Jurkat, Clone E6-1 (cell line): ENCODE results near the gene SLC27A1.
"Not testable (repeated sequence)": the region's sequence is repeated elsewhere in the genome, so short reads cannot be mapped to it uniquely, and the experiment has no call there.

Source experiments
- DNase-seq: peaks from one replicate; pipeline ENCODE4 v3.0.0-alpha.2; 2011; ENCODE audit warnings: low read depth, low spot score
- H3K4me3 ChIP-seq: 2 replicates; pipeline ENCODE4 v1.5.1; 2011; ENCODE audit warnings: mild to moderate bottlenecking, low read length, control low read depth, moderate library complexity

The SLC27A1 gene

DNA sequence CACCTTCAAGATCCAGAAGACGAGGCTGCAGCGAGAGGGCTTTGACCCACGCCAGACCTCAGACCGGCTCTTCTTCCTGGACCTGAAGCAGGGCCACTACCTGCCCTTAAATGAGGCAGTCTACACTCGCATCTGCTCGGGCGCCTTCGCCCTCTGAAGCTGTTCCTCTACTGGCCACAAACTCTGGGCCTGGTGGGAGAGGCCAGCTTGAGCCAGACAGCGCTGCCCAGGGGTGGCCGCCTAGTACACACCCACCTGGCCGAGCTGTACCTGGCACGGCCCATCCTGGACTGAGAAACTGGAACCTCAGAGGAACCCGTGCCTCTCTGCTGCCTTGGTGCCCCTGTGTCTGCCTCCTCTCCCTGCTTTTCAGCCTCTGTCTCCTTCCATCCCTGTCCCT lies 34.1 kb downstream of the SLC27A1 start:
- DNase-seq, result no peak
- no peak overlapping the region for H3K4me3 ChIP-seq

DNA sequence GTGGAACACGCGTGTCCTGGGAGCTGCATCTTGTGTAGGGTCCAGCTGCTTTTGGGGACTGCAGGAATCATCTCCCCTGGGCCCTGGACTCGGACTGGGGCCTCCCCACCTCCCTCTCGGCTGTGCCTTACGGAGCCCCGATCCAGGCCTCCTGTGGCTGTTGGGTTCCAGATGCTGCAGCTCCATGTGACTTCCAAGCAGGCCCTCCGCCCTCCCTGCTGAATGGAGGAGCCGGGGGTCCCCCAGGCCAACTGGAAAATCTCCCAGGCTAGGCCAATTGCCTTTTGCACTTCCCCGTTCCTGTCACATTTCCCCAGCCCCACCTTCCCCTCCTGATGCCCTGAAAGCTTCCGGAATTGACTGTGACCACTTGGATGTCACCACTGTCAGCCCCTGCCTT lies 34.9 kb downstream of the SLC27A1 start:
- no peak for DNase-seq
- H3K4me3 ChIP-seq, result no peak overlapping the region

DNA sequence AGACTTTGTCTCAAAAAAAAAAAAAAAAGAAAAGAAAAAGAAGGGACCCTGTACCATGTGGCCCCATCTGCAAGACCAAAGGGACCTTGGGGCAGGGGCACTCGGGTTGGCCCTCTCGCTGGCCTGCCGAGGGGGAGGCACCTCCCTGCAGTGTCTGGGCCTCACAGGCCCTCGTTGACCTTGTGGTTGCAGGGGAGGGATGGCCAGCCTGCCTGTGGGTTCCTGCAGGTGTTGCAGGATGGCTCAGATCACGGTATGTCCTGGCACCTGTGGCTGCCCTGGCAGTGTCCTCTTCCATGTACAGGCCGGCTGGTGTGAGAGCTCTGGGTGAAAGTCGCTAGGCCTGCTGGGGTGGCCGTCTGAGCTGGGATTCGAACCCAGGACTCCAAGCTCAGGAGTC lies 36.4 kb downstream of the SLC27A1 start:
- no peak overlapping the region for H3K4me3 ChIP-seq

DNA sequence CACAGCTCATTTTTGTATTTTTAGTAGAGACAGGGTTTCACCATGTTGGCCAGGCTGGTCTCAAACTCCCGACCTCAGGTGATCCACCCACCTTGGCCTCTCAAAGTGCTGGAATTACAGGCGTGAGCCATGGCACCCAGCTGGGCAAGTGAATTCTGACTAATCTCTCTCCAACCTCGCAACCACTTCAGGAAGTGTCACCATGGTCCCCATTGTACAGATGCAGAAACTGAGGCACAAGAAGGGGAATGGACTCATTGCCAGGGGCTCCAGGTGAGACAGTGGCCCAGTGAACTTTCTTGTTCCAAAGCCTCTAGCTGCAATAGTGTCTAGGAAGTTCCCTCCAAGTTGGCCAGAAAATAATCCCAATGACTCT lies 38.2 kb downstream of the SLC27A1 start:
- not testable (repeated sequence) for DNase-seq, H3K4me3 ChIP-seq

More for the DNA sequence above, 36.4 kb downstream of the SLC27A1 start:
- no peak for DNase-seq

DNA sequence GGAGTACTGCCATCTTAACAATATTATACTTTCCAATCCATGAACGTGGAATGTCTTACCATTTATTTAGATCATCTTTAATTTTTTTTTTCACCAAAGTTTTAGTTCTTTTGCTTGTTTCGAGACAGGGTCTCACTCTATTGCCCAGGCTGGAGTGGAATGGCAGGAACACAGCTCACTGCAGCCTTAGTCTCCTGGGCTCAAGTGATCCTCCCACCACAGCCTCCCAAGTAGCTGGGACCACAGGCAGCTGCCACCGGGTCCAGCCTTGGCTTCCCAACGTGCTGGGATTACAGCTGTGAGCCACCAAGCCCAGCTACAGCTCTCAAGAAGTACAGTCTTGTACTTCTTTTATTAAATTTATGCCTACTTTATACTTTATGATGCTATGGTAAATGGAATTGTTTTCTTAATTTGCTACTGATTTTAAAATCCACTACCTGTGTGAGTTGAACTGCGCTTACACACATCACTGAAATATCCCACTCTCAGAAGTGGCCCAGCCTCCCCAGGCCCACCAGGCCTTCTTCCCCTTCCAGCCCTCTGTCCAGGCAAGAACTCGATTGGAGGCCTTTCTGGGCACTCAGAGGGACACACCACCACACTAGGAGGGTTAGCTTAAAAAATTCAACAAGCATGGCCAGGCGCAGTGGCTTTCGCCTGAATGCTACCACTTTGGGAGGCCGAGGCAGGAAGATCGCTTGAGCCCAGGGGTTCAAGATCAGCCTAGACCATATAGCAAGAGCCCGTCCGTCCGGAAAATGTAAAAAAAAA lies 40.1 kb downstream of the SLC27A1 start:
- DNase-seq, result no peak
- peak overlapping the region; percentile 70 for H3K4me3 ChIP-seq

DNA sequence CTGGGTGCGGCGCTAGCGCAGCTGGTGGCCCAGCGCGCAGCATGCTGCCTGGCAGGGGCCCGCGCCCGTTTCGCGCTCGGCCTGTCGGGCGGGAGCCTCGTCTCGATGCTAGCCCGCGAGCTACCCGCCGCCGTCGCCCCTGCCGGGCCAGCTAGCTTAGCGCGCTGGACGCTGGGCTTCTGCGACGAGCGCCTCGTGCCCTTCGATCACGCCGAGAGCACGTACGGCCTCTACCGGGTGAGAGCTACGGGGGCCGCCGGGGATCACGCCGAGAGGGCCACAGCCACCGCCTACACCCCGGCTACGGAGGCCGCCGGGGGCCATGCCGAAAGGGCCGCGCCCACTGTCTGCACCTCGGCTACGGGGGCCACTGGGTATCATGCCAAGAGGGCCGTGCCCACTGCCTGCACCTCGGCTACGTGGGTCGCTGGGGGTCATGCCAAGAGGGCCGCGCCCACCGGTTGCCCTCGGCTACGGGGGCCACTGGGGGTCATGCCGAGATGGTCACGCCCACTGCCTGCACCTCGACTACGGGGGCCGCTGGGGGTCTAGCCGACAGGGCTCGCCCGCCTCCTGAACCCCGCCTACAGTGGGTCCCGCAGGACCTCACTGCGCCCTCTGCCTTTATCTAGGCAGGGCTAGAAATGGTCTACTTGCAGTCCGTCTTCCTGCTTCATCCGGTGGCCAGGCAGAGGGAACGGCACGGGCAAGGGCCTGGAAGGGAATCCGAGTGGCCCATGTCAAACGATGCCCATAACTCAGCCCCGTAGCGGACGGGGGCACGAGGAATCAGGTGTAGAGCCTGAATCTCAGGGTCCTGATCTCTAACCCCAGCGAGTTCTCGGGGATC lies 41.6 kb downstream of the SLC27A1 start:
- H3K4me3 ChIP-seq, result peak overlapping the region; percentile 70
- DNase-seq, result peak; percentile 91

DNA sequence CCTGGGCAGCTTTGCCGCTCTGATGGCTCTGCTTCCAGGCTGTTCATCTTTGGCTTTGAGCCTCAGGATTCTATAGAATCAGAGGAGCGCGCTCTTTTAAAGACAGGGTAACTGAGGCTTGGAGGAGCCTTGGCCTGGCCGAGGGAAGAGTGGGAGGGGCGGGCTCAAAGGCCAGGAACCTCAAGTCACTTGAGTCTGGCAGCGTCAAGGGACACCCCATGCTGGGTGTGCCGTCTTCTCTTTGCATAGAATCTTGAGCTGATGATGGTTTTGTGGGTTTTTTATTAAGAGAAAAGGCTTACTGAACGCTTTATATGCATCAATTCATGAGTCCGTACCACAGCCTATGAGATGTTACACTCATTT lies 42.2 kb downstream of the SLC27A1 start:
- DNase-seq, result no peak
- peak overlapping the region; percentile 70 for H3K4me3 ChIP-seq

DNA sequence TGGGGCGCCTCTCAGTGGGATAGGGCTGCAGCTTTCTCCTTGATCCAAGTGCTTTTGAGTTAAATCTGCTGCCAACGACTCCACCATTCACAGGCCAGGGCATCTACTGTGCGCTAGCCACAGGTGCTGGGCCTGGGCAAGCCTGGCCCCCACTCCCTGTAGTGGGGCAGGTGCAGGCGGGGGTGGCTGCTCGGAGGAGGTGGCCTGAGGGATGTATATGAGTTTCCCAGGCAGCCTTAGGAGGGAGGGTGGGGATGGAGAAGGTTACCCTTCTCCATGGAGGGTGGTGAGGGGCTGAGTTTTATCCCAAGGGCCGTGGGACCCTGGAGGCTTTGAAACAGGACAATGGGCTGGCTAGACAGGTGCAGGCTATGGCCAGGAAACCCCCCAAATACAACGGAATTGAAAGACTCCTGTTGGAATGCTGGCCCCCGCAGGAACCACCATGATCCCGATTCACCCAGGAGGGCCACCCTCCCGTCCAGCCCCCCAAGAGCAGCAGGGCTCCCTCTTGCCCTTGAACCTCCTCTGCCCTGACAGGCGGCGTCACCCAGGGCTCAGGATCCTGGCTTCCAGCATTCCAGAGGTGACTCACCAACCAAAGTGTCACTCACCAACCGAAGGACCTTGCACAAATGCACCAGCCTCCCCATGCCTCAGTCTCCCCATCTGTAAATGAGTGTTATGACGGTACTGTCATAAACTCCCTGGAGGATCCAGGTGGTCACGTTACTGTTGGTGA lies 45.3 kb downstream of the SLC27A1 start:
- H3K4me3 ChIP-seq, result no peak overlapping the region
- no peak for DNase-seq

DNA sequence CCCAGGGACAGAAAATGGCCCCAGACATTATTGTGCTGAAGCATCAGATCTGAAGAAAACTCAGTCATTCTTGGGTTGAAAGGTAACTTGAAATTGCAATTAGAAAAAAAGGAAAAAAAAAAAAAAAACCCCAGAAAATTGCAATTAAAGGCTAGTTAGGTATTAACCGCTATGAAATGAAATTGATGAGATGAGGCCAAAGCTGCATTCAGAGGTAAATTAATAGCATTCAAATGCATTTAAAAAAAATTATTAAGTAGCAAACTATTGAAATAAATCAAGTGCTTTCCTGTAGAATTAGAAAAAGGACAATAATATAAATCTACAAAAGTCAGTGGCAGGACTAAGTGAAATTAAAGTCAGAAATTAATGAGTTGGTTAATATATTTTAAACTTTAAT lies 47.6 kb downstream of the SLC27A1 start:
- H3K4me3 ChIP-seq, result no peak overlapping the region
- DNase-seq, result no peak

DNA sequence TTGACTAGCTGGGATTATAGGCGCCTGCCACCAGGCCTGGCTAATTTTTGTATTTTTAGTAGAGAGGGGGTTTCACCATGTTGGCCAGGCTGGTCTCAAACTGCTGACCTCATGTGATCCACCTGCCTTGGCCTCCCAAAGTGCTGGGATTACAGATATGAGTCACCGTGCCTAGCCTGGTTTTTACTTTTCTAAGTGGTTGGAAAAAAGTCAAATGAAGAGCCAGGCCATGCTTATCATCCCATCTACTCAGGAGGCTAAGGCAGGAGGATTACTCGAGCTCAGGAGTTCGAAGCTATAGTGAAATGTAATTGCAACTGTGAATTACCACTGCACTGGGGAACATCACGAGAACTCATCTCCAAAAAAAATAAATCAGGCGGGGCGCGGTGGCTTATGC lies 48.3 kb downstream of the SLC27A1 start:
- not testable (repeated sequence) for H3K4me3 ChIP-seq, DNase-seq

DNA sequence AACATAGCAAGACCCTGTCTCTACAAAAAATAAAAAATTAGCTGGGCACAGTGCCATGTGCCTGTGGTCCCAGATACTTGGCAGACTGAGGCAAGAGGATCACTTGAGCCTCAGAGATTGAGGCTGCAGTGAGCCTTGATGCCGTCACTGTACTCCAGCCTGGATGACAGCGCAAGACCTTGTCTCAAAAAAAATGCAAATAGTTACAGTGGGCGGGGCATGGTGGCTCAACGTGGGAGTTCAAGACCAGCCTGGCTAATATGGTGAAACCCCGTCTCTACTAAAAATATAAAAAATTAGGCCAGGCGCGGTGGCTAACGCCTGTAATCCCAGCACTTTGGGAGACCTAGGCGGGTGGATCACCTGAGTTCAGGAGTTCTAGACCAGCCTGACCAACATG lies 49.6 kb downstream of the SLC27A1 start:
- no peak for DNase-seq
- no peak overlapping the region for H3K4me3 ChIP-seq

DNA sequence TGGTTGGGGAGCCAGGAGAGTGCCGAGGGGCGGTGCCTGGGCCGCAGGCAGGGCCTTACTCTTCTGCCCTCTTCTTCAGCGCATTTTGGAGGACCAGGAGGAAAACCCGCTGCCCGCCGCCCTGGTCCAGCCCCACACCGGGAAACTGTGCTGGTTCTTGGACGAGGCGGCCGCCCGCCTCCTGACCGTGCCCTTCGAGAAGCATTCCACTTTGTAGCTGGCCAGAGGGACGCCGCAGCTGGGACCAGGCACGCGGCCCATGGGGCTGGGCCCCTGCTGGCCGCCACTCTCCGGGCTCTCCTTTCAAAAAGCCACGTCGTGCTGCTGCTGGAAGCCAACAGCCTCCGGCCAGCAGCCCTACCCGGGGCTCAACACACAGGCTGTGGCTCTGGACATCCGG lies 50.5 kb downstream of the SLC27A1 start:
- DNase-seq, result no peak
- H3K4me3 ChIP-seq, result no peak overlapping the region

DNA sequence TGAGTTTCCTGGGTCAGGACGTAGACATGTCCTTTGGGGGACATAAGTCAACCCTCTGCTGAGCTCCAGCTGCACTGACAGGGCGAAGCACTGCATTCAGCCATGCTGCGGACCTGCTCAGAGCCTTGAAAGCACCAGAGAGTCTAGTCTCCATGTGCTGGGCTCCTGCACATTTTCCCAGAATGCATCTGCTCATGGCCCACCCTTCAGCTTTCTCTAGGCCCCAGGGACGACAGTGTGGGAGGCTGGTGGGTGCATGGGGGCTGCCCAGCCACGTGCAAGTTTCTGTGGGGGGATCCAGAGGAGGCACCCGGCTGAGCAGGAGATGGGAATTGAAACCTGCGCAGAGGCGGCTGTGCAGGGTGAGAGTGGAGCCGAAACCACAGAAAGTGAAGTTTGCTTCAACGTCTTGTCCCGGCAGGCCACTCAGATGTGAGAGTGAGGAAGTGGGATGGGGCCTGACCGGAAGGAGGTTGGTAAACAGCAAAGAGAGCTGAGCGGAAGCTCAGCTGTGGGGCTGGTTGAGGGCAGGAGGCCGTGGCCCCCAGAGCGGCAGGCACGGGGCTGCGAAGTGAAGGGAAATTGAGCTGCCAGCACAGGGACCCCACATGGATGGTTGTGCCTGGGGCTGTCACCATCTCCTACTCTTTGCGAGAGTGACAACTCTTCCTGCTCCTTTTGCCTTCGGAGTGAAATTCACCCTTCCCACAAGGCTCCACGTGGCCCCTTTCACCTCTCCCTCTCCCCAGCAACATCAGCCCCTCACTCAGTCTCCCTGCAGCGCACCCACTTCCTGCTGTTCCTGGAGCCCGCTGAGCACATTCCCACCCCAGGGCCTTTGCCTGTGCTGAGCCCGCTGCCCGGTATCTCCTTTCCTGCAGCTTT lies 52.9 kb downstream of the SLC27A1 start:
- peak; percentile 91 for DNase-seq
- H3K4me3 ChIP-seq, result peak overlapping the region; percentile 47

DNA sequence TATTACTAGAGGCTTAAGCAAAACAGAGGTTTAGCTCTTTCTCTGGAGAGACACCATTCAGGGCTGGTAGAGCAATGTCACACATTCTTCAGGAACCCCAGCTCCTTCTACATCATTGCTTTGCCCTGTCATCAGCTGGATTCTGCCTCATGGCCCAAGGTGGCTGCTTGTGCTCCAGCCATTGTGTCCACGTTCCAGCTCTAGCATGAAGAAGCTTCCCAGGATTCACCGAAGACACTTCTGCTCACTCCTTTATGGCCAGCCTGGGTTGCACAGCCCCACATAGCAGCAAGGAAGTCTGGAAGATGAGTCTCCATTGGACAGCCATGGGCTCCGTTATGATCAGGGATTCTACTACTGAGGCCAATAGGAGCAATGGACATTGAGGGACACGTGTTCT lies 54.3 kb downstream of the SLC27A1 start:
- no peak for DNase-seq
- no peak overlapping the region for H3K4me3 ChIP-seq

DNA sequence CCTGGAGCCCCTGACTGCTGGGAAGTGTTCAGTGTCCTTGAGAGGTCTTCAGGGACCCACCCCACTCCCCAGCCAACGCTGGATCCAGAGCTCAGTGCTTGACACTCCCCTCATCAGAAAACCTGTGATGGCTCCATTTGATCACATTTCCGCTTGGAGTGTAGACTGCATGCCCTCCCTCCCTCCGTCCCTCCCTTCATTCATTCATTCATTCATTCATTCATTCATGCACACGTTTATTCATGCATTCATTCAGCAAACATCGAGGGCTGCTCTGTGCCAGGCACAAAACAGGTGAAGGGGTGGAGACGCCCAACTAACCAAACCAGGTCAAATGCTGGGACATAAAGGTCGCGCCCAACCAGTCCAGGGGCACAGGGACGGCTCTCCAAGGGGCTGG lies 54.8 kb downstream of the SLC27A1 start:
- H3K4me3 ChIP-seq, result no peak overlapping the region
- no peak for DNase-seq

DNA sequence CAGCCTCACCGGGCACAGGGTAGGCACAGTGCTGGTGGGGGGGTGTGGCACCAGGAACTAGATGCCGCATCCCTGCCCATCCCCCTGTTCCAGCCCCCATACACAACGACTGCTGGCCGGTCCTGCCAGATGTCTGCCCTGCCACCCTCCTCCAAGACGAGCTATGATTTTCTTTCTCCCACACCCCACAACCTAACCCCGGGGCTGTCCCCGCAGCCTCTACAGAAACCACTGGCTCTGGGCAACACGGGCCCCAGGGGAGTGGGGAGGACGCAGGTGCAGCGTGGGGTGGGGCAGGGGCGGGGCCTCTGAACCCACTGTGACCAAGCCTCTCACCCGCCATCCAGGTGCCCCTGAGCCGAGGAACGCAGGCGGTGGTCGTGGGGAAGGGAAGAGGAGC lies 56.6 kb downstream of the SLC27A1 start:
- peak; percentile 41 for DNase-seq
- H3K4me3 ChIP-seq, result no peak overlapping the region

DNA sequence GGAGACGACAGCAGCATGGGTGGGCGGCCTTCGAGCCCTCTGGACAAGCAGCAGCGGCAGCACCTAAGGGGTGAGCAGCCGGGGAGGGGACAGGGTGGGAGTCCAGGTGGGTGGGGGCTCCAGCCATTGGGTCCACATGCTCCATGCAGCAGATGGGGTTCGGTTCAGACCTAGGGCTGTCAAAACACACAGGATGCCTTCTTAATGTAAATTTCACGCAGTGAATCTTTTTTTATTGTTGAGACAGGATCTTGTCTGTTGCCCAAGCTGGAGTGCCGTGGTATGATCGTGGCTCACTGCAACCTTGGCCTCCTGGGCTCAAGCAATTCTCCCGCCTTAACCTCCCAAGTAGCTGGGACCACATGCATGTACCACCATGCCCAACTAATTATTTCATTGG lies 57.0 kb downstream of the SLC27A1 start:
- no peak overlapping the region for H3K4me3 ChIP-seq
- DNase-seq, result no peak

DNA sequence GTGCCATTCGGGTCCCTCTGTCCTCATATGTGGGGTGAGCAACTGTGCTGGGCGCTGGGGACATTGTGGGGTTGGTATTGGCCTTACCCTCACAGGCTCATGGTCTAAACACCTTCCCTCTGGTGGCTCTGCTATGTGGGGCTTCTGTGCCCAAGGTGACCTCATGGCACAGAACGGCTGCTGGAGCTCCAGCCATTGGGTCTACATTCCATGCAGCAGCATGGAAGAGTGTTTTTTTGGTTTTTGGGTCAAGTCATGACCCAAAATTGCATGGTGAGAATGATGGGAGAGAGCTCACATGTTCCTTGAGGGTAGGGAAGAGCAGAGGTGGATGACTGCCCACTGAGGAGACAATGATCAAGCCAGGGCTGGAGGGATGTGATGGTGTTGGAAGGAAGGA lies 58.3 kb downstream of the SLC27A1 start:
- no peak for DNase-seq
- no peak overlapping the region for H3K4me3 ChIP-seq
